Stimulated activated CD8-positive, alpha-beta memory T cell treated with anti-CD3 and anti-CD28 coated beads, Interleukin-7, amount 100 ng/mL, for 4 hours (primary cell): ENCODE results near the gene RAET1E.
A peak's percentile ranks its signal among the peaks of the same experiment; 100 is the strongest.
"Not testable (repeated sequence)": the region's sequence is repeated elsewhere in the genome, so short reads cannot be mapped to it uniquely, and the experiment has no call there.

Source experiments
- DNase-seq, 2 donors: peaks; one replicate each; pipeline ENCODE4 v3.0.0-alpha.2; 2020; ENCODE audit warnings: low read depth in 2 of 2

RAET1E gene

DNA sequence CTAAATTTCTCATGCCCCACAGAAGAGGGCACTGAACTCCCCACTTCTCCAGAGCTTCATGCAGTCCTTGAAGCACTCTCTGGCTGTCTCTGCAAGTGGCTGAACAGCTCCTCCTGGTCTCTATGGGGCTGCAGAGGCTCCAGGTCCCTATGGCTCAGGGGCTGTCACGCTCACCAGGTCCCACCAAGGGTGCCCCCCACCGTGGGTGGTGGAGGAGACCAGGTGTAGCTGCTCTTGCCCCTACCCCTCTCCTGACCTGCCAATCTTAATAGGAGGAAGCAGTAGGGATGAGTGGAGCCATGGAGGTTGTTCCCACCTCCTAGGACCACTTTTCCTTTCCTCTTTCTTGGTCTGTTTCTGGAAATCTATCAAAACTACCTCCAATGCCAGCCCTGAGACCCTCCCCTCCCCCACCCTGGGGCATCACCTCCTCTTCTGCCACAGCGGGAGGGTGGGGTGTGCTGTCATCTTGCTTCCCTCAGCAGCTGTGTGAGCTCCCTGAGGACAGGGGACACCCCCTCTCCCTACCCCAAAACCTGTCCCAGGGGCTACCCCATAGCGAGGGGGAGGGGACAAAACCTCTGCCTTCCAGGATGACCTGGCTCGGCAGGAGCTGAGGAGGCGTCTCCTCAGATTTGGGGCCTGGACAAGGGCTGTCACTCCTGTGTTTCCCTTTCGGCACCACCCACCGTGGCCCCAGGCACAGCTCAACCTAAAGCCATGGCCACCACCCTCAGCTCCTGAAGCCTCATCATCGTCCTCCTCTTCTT is 12.0 kb upstream of the RAET1E start:
- no peak for DNase-seq

DNA sequence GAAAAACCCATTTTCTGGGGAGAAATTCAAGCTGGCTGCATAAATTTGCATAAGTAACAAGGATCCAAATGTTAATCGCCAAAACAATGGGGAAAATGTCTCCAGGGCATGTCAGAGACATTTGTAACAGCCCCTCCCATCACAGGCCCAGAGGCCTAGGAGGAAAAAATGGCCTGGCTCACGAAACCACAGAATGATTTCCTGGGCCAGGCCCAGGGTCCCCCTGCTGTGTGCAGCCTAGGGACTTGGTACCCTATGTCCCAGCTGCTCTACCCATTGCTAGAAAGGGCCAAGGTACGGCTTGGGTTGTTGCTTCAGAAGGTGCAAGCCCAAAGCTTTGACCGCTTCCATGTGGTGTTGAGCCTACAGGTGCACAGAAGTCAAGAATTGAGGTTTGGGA is 10.6 kb upstream of the RAET1E start:
- DNase-seq: not testable (repeated sequence)

DNA sequence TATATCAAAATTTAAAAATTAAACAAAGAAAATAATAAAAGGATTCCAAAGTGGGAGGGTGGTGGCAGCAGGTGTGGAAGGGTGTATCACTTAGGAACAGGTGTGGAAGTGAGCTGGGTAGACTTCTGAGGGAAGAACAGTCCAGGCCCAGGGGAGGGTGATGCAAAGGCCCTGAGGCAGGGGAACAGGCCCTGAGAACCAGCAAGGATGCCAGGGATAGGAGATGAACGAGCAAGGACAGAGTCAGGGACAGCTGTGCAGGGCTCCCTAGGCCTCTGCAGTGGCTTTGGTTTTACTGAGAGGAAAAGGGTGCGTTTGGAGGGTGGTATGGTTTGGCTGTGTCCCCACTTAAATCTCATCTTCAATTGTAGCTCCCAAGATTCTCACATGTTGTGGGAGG is 9.4 kb upstream of the RAET1E start:
- DNase-seq: no peak

DNA sequence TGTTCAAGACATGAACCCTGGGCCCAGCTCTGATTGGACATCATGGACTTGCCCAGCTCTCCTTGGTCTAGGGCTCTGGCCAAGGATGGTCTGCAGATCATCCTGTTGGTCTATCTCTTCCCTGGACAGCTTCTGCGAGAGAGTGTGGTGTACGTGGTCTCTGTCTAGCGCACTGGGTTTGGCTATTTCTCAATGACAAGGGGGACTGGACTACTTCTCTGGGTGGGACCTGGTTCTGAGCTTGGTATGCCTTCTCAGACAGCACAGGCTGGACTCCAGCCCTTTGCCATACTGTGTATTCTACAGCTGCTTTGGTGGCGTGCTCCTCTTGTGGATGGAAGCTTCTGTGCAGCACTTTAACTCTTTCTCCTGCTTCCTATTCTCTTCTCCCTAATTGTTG is 8.5 kb upstream of the RAET1E start:
- DNase-seq: no peak

DNA sequence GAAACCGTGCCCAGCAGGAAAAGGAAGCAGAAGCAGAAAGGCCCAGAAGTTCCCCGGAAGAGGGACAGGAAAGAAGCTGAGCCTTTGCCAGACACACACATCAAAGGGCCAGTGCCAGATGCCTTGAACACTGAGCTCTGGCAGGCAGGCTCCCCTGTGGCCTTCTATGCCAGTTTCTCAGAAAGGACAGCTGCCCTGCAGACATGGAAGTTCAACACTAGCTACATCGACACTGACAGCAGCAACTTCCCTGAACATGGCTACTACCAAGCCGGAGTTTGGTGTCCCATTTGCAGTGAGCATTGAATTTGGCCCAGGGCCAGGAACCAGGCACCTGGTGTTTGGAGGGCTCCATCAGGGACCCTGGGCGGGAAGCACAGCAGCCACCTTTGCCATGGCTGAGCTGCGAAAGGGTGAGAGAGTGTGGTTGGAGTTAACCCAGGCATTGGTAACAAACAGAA is 8.0 kb upstream of the RAET1E start:
- no peak for DNase-seq

DNA sequence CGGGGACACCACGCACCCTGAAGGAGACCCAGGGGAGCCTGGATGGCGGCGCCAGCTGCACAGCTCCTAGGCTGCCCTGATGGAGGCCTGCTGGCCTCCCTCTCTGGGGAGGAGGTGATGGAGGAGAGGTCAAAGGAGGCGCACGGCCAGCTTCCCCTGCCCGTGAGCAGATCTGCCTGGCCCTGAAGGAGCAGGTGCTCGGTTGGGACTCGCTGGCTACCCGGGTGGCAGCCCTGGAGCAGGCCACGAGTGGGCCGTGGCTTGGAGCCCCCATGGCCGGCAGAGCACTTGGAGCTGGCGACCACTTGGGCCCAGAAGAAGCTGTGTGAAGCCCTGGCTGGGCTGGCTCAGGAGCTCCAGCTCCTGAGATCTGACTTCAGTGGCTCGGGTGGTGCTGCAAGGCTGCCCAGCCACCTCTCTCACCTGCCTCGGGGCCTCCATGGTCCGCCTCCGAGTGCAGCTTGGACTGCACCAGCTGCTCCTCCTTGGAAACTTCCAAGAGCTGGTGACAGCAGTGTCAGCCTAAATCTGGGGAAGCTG is 7.5 kb upstream of the RAET1E start:
- no peak for DNase-seq

DNA sequence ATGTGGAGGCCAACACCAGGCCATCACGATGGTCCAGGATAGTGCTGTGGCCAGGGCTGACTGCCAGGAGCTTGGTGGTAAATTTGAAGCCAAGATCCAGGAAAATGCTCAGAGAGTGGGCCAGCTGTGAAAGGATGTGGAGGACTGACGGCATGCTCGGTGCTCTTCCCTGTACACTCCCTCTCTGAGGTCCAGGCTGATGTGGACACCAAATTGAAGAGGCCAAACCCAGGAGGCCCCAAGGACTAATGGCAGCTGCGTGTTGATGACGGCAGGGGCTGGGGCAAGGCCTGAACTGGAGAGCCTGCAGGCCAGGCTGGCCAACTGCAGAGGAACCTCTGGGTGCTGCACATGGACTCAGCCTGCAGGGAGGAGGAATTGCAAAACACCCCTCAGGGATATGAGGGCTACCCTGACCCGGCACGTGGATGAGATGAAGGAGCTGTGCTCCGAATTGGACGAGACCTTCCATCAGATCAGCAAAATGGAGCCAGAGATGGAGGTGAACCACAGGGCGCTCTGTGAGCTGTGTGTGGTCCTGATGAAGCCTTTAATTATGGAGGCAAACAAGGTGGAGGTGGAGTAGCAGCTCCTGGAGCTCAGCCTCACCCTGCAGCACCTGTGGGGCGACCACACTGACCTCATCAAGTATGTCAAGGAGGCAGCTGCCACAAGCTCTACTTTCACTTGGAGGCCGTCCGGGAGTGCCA is 6.9 kb upstream of the RAET1E start:
- DNase-seq: no peak

DNA sequence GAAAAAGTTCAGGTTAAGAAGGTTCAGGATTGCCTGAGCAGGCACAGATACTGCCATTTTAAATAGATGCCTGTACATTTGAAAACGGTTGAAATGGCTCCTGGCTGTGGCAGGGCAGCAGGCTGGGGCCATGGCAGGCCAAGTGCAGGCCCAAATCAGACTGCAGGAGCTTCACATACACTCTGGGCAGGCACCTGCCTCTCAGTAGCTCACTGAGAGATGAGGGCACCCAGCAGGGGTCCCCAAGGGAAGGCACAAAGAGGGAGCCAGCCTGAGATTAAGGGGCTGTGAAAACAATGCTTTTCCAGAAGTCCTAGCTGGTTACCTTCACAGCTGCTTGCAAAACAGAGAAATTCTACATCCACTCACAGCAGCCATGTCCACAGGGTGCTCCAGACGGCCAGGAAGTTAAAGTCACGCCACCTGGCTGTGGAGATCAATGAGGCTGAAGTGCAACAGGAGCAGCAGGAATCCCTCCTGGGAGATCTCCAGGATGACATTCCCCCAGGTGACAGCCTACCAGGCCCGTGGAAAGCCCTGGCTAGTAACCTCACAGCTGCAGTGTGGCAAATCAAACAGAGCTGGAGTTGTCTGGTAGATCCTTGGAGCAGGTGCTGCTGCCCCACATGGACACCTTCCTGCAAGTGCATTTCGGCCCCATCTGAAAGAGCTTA is 6.2 kb upstream of the RAET1E start:
- no peak for DNase-seq

DNA sequence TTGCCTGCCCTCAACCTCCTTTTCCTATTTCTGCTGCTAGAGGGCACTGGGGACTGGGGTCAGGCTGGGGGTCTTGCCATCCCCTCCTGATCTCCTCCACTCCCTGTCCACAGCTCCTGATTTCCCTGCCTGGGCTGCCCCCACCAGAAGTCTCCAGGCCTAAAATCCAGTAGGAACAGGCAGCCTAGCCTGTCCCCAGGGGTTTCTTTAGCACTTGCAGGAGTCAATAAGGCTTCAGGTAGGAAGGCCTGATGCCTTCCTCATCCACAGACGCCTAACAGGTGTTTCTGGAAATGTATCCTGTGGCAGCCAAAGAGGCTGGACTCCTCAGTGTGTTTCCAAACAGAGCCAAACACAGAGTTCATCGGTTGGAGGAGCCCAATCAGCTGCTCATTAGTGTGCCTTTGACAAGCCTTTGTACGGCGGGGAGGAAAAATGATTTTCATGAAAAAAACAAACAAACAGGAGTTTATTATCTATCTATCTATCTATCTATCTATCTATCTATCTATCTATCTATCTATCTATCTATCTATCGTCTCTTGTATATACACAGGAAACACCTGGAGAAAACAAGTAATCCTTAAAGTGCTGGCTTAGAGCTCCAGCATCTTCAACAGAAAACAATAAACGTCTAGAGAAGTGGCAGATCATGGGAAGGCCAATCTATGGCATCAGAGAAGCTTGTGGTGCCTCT is 3.7 kb upstream of the RAET1E start:
- DNase-seq: no peak

DNA sequence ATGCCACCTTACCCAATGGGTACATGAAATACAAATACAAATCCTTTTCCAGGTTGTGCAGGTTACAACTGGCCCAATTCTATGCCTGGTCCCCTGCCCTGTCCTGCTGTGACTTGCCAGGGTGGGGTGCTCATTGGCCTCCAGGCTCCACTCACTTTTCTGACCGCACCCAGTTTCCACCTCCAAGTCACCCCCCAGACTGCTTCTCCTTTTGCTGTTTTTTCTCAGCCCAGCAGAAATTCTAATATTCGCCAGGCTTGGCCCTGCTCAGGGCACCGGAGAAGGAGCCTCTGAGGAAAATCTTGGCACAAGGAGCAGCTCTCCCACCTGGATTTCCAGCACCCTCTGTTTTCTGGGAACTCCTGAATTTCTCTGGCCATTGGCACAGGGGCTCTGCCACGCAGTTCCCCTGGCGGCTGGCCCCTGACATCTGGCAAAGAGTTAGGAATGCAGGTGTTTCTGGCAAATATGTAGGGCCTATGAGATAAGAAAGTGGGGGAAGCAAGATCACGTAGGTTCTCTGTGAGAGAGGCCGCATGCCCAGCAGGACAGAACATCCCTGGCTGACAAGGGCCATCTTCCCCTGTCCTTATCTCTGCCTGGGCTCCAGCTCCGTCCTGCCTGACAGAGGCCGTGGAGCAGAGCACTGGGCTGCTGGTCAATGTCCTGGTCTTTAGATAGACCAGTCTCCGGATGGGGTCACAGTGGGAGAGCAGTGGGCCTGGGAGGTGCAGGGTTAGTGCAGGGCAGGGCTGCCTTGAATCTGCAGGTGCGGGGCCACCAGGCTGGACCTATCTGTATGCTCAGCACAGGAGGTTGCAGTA is 2.9 kb upstream of the RAET1E start:
- DNase-seq: no peak

DNA sequence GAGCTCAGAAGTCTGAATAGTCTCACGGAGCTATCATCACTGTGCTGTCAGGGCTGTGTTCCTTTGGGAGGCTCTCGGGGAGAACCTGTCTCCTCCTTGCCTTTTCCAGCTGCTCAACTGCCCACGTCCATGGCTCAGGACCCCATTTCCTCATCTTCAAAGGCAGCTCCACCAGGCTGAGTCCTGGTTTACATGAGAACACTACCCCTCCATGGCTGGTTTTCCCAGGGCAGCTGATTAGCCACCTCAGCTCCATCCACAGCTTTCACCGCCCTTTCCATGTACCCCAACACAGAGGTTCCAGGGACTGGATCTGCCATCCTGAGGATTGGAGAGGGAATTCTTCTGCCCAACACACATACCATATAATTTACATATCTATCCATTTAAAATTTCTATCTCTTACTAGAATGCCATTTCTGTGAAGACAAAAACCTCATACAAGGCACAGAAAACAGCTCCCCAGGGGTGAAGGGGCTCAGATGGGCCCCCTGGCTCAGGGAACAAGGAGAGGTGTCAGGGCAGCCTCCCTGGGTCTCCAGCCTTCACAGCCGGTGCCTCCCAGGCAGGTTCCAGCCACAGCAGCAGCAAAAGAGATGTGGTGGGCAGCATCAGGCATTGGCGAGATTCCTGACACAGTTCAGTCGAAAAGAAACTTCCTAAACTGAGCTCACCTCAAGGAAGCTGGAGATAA is 2.2 kb upstream of the RAET1E start:
- no peak for DNase-seq

DNA sequence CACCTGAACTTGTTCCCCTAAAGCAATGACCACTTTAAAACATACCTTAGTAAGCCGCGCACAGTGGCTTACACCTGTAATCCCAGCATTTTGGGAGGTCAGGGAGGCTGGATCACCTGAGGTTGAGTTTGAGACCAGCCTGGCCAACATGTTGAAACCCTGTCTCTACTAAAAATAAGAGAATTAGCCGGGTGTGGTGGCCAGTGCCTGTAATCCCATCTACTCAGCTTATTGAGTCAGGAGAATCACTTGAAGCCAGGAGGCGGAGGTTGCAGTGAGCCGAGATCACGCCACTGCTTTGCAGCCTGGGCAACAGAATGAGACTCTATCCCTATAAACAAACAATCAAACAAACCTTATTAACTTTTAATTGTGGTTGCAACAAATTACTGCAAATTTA is 1.6 kb upstream of the RAET1E start:
- no peak for DNase-seq

DNA sequence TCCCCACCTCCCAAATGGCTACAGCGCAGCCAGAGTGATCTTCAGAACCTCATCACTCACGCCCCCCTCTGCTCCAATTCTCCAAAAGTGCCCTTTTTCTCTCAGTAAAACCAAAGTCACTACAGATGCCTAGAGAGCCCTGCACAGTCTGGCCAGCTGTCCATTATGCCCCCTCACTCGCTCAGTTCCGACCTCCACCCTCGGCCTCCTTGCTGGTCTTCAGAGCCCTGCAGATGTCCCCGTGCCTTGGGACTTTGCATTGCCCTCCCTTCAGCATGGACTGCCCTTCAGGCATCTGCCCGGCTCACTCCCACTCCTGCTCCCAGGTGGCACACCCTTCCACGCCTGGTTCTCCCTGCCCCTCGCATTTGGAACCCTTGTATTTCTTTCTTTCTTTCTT is 1.1 kb upstream of the RAET1E start:
- DNase-seq: no peak

DNA sequence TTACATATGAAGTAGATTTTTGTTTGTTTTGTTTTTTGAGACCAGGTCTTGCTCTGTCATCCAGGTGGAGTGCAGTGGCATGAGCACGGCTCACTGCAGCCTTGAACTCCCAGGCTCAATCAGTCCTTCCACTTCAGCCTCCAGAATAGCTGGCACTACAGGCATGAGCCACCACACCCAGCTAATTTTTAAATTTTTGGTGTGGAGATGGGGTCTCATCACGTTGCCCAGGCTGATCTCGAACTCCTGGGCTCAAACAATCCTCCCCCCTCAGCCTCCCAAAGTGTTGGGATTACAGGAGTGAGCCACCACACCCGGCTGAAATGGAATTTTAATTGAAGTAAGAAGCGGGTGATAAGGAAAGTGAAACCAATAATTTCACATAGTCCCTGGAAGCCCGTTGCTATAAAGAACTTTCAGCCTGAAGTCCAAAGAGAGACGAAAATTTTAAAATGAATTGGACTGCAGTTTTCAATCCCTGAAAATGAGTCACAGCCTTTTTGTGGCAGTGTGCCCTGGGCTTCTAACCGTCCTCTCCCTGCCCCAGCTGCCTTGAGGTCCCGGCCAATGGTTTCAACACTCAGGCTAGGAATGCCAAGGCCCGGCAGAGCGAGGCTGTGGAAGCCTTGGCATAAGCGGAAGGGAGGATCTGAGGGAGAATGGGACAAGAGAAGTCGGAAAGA is 757 bp downstream of the RAET1E start:
- no peak for DNase-seq

DNA sequence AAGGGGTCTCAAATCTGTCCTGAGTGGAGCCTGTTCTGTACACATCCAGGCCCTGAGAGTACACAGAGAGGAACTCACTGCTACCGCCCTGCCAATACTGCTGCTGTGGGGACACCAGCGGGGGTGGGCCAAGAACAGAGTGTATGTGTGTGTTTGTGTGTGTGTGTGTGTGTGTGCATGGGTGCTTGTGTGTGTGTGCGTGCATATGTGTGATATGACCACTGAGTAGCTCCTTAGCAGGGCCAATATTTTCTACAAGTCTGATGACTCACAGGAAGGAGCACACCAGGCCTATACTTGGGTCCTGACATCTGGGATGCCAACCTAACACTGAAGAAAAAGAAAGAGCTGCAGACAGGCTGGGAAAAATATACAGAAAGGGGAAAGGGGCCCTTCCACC is 1.4 kb downstream of the RAET1E start:
- no peak for DNase-seq

DNA sequence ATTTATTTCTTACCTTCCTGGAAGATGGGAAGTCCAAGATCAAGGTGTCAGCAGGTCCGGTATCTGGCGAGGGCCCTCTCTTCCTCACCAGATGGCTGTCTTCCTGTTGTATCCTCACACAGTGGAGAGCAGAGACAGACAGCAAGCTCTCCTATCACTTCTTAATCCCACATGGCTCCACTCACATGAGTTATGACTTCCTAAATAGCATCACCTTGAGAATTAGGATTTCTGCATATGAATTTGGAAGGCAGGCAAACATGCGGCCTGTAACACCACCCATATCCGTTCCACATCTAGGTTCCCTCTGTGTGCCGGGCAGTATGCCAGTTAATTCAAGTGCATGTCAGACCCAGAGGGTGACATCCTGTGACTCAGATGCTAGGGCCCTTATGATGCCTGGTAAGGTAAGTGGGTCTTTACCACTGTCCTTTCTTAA is 2.1 kb downstream of the RAET1E start:
- DNase-seq: peak in 1 of 2 donors; percentile 15

DNA sequence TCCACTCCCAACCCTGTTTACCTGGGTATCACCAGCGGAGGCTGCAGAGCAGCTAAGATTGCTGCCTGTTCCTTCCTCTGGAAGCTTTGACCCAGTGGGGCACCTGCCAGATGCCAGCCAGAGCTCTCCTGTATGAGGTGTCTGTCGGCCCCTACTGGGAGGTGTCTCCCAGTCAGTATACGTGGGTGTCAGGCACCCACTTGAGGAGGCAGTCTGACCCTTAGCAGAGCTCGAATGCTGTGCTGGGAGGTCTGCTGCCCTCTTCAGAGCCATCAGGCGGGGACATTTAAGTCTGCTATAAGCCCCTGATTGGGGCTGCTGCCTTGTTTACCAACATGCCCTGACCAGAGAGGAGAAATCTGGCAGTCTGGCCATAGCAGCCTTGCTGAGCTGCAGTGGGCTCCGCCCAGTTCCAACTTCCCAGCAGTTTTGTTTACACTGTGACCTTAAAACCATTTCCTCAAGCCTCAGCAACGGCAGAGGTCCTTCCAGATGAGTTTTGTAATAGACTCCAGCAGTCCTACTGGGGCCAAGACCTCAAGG is 2.8 kb downstream of the RAET1E start:
- no peak for DNase-seq

DNA sequence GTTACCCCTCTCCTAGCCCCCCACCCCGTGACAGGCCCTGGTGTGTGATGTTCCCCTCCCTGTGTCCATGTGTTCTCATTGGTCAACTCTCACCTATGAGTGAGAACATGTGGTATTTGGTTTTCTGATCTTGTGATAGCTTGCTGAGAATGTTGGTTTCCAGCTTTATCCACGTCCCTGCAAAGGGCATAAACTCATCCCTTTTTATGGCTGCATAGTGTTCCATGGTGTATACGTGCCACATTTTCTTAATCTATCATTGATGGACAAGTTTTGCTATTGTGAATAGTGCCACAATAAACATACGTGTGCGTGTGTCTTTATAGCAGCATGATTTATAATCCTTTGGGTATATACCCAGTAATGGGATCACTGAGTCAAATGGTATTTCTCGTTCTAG is 6.0 kb downstream of the RAET1E start:
- DNase-seq: not testable (repeated sequence)

DNA sequence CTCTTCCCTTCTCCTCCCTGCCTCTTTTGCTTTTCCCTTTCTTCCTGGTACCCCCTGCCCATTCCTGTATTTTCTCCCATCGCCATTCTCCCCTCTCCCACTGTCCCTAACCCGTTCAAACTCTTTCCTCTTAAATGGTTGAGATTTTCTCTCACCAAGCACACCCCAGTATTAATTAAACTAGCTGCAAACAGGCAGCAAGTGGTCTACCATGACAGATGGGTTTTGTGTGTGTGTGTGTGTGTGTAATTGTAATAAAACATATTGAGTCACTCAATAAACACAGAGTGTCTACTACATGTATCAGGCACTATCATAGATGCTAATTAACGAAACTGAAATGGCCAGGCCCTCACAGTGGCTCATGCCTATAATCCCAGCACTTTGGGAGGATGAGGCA is 6.7 kb downstream of the RAET1E start:
- no peak for DNase-seq
